Measurements from ENCODE around the gene ADCY6.

DNA sequence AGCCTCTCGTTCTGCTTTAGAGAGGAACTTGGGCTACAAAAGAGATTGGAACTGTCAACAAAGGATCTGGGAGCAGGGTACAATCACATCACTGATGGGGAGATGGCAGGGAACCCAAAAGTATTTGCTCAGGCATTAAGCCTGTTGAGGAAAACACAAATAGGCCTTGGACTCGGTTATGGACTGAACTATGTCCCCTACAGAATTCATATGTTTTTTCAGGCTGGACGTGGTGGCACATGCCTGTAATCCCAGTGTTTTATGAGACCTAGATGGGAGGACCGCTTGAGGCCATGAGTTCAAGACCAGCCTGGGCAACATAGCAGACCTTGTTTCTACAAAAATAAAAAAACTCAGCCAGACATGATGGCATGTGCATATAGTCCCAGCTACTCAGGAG is 49.2 kb upstream of the ADCY6 start:
- TF ChIP-seq, protein P1, sequence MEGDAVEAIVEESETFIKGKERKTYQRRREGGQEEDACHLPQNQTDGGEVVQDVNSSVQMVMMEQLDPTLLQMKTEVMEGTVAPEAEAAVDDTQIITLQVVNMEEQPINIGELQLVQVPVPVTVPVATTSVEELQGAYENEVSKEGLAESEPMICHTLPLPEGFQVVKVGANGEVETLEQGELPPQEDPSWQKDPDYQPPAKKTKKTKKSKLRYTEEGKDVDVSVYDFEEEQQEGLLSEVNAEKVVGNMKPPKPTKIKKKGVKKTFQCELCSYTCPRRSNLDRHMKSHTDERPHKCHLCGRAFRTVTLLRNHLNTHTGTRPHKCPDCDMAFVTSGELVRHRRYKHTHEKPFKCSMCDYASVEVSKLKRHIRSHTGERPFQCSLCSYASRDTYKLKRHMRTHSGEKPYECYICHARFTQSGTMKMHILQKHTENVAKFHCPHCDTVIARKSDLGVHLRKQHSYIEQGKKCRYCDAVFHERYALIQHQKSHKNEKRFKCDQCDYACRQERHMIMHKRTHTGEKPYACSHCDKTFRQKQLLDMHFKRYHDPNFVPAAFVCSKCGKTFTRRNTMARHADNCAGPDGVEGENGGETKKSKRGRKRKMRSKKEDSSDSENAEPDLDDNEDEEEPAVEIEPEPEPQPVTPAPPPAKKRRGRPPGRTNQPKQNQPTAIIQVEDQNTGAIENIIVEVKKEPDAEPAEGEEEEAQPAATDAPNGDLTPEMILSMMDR (IDR thresholded peaks at IDR 0.05; ENCODE audit: insufficient read depth, low read depth, low read length) = no peak
- TF ChIP-seq EZH2 (IDR thresholded peaks at IDR 0.05; ENCODE audit: insufficient read depth, low read length) = no peak
